Muscle layer of duodenum (tissue), 2 donors: Measurements from ENCODE around the gene ABL1.

ENCODE experiments used
- H3K27ac ChIP-seq: one replicate; pipeline ENCODE4 v1.7.0; 2013; ENCODE audit warnings: mild to moderate bottlenecking, low read length
- H3K27me3 ChIP-seq: one replicate; pipeline ENCODE4 v1.7.0; 2013; ENCODE audit warnings: low read depth, mild to moderate bottlenecking, control low read depth, low read length
- H3K36me3 ChIP-seq, 2 donors: one replicate each; pipeline ENCODE4 v1.7.0; 2013; ENCODE audit warnings: low read length in 2 of 2, control low read depth in 1 of 2, mild to moderate bottlenecking in 1 of 2; ENCODE audit not compliant: insufficient read depth in 2 of 2, control insufficient read depth in 1 of 2
- H3K4me1 ChIP-seq, 2 donors: one replicate each; pipeline ENCODE4 v1.7.0; 2013; ENCODE audit warnings: low read length in 2 of 2, mild to moderate bottlenecking in 2 of 2, control low read depth in 1 of 2, moderate library complexity in 1 of 2; ENCODE audit not compliant: insufficient read depth in 2 of 2, control insufficient read depth in 1 of 2
- H3K4me3 ChIP-seq, 2 donors: one replicate each; pipeline ENCODE4 v1.7.0; 2013; ENCODE audit warnings: low read length in 2 of 2, low read depth in 1 of 2, mild to moderate bottlenecking in 1 of 2
- H3K9me3 ChIP-seq, 2 donors: one replicate each; pipeline ENCODE4 v1.7.0; 2013; ENCODE audit warnings: low read length in 2 of 2, control low read depth in 1 of 2, mild to moderate bottlenecking in 1 of 2; ENCODE audit not compliant: control insufficient read depth in 1 of 2
- donor health status: healthy.

The ABL1 gene

GRCh38 chr9:130895481-130896232 is 60.6 kb downstream of the ABL1 start:
- H3K4me3 ChIP-seq = no peak overlapping the region
- no peaks in the 10 kb centered on the region for H3K9me3 ChIP-seq
- H3K4me1 ChIP-seq = peaks cover 0 to 15% of the 10 kb centered on the region in 2 donors
- no peaks in the 10 kb centered on the region for H3K27me3 ChIP-seq
- no peak overlapping the region for H3K27ac ChIP-seq
- peaks cover 11 to 22% of the 10 kb centered on the region in 2 donors for H3K36me3 ChIP-seq

GRCh38 chr9:130896233-130897014 is 61.4 kb downstream of the ABL1 start, which contains the start of gene QRFP:
TSS of gene QRFP (minus strand) at chr9:130896812. CDS start at chr9:130893838, 2,974 bp downstream.
- H3K27me3 ChIP-seq = no peaks in the 10 kb centered on the region
- H3K9me3 ChIP-seq = no peaks in the 10 kb centered on the region
- H3K4me3 ChIP-seq = no peak within 1 kb of the TSS
- peaks cover 0 to 15% of the 10 kb centered on the region in 2 donors for H3K4me1 ChIP-seq
- H3K36me3 ChIP-seq = peaks cover 9 to 15% of the 10 kb centered on the region in 2 donors
- no peak within 1 kb of the TSS for H3K27ac ChIP-seq

GRCh38 chr9:130897105-130897751 is 62.2 kb downstream of the ABL1 start:
- H3K27ac ChIP-seq = no peak overlapping the region
- H3K4me1 ChIP-seq = peaks cover 0 to 15% of the 10 kb centered on the region in 2 donors

GRCh38 chr9:130897848-130898551 is 62.9 kb downstream of the ABL1 start:
- Histone ChIP-seq H3K9me3 (no peaks in the 10 kb centered on the region), H3K27ac (no peak overlapping the region), H3K4me1 (peaks cover 0 to 14% of the 10 kb centered on the region in 2 donors), H3K27me3 (no peaks in the 10 kb centered on the region), H3K4me3 (no peak overlapping the region), H3K36me3 (peaks cover 3 to 5% of the 10 kb centered on the region in 2 donors)

More at GRCh38 chr9:130897105-130897751, 62.2 kb downstream of the ABL1 start:
- H3K4me3 ChIP-seq = no peak overlapping the region
- H3K9me3 ChIP-seq = no peaks in the 10 kb centered on the region
- H3K36me3 ChIP-seq = peaks cover 9 to 12% of the 10 kb centered on the region in 2 donors
- H3K27me3 ChIP-seq = no peaks in the 10 kb centered on the region

- Histone ChIP-seq H3K4me3 (no peak overlapping the region), H3K36me3 (peaks cover 0 to under 1% of the 10 kb centered on the region in 2 donors), H3K27me3 (no peaks in the 10 kb centered on the region), H3K4me1 (peaks cover 0 to 9% of the 10 kb centered on the region in 2 donors), H3K27ac (no peak overlapping the region), H3K9me3 (no peaks in the 10 kb centered on the region)
These were observed 63.4 kb downstream of the ABL1 start for GRCh38 chr9:130898552-130898852.

- H3K4me1 ChIP-seq = peaks cover 0 to 2% of the 10 kb centered on the region in 2 donors
- H3K9me3 ChIP-seq = no peaks in the 10 kb centered on the region
- H3K27me3 ChIP-seq = no peaks in the 10 kb centered on the region
- no peak overlapping the region for H3K4me3 ChIP-seq
- H3K27ac ChIP-seq = no peak overlapping the region
- no peaks in the 10 kb centered on the region for H3K36me3 ChIP-seq
These were observed 64.1 kb downstream of the ABL1 start for GRCh38 chr9:130899051-130899748.

- H3K9me3 ChIP-seq = no peaks in the 10 kb centered on the region
- H3K27me3 ChIP-seq = no peaks in the 10 kb centered on the region
- no peak overlapping the region for H3K27ac ChIP-seq
- no peaks in the 10 kb centered on the region for H3K36me3 ChIP-seq
- H3K4me3 ChIP-seq = no peak overlapping the region
- H3K4me1 ChIP-seq = no peaks in the 10 kb centered on the region
These were observed 65.8 kb downstream of the ABL1 start for GRCh38 chr9:130900701-130901497.

GRCh38 chr9:130901498-130902203 is 66.6 kb downstream of the ABL1 start:
- Histone ChIP-seq H3K27me3 (no peaks in the 10 kb centered on the region), H3K4me1 (no peaks in the 10 kb centered on the region), H3K9me3 (no peaks in the 10 kb centered on the region), H3K36me3 (no peaks in the 10 kb centered on the region), H3K27ac (no peak overlapping the region), H3K4me3 (no peak overlapping the region)

GRCh38 chr9:130902204-130903185 is 67.4 kb downstream of the ABL1 start:
- no peak overlapping the region for H3K27ac ChIP-seq
- no peaks in the 10 kb centered on the region for H3K4me1 ChIP-seq
- no peaks in the 10 kb centered on the region for H3K27me3 ChIP-seq
- H3K4me3 ChIP-seq = no peak overlapping the region
- no peaks in the 10 kb centered on the region for H3K9me3 ChIP-seq
- H3K36me3 ChIP-seq = no peaks in the 10 kb centered on the region
